ENCODE measurements around the gene ITPR1.
A peak's percentile ranks its signal among the peaks of the same experiment; 100 is the strongest.
"Not testable (repeated sequence)": the region's sequence is repeated elsewhere in the genome, so short reads cannot be mapped to it uniquely, and the experiment has no call there.

ITPR1 gene

DNA sequence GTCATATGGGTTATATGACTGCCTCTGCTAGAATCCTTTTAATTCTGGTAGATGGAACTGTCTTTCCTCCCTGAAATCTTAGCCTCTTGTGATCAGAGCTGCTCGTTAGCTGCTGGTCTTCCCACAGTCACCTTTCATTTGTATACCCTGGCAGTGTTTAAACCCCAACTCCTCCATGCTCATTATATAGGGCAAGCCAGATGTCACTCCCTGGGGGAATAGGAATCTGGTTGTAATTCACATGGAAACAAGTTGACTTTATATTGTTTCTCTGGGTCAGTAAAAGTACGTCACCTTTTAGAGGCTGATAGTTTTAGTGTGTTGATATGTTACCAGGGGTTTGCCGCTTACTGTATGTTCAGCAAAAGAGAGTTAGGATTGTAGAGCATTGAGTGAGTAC is 103.5 kb downstream of the ITPR1 start:
- no peak for DNase-seq (ENCODE audit: low spot score)

DNA sequence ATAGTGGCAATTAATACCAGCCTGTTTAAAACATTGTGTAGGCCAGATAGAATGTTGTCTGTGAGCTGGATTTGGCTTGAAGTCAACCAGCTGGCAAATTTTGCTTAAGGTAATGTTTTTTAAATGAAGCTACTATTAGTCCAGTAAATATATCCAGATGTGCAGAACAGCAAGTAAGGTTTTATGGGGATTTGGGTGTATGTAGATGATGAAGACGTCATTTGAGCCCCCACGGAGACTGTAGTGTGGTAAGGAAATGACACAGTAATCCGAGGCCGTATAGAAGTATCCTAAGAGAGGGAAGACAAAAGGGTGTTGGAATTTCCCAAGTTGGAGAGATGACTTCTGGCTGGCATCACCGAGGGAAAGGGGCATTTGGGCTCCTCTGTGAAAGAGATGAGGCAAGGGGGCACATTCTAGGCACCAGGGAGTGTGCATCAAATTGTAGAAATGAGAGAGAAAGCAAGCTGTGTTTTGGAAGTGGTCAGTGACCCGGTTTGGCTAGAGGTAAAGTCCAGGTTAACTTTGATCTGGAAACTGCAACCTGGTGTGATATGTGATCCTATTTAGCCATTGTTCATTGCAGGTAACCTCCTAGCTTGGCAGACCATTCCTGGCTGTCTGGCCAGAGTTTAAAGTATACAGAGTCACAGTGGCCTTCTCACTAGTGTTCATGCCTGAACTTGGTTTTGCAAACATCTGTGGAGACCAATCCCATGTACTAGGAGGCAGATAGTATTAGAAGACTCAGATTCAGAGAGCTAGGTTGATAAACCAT is 104.2 kb downstream of the ITPR1 start:
- DNase-seq (ENCODE audit: low spot score) = no peak

DNA sequence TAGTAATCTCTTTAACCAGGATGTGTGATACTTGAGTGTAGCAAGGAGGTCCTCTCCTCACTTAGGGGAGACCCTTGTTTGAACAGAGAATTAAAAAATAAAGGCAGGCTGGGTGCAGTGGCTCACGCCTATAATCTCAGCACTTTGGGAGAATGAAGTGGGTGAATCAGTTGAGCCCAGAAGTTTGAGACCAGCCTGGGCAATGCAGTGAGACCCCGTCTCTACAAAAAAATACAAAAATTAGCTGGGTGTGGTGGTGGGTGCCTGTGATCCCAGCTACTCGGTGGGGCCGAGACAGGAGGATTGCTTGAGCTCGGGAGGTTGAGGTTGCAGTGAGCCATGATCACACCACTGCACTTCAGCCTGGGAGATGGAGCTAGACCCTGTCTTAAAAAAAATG is 105.1 kb downstream of the ITPR1 start:
- DNase-seq (ENCODE audit: low spot score) = not testable (repeated sequence)

DNA sequence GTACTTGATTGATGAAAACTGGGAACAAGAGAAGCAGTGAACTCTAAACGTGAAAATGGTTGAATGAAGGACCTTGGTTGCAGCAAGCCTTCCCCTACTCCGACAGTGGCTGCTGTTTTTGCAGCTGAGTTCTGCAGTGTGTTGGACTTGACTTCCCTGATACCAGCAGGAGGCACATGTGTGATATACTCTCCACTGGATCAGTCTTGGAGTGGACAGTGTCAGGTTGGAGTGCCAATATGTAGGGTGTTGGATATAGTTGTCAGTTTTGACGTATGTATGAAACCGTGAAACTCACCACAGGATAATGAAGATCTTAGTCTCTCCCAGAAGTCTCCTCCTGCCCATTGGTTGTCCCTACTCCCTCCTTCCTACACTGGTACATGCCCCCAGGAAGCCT is 106.5 kb downstream of the ITPR1 start:
- no peak for DNase-seq (ENCODE audit: low spot score)

DNA sequence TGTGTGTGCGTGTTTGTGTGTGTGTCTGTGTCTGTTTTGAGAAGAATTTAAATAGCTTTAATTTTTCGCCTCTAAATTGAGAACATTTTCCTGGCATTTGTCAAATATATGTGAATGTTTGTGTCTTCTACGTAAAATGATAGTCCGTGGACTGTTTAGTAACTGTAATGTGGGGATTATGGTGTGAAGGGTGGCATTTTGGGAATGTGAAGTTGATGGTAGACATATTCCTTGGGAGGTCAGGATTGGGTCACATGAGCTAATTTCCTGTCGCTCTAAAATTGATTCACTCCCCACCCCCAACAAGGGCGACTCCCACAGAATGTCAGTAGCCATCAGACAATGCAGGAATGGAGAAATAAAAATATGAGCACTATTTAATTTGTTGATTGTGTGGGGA is 107.3 kb downstream of the ITPR1 start:
- no peak for DNase-seq (ENCODE audit: low spot score)

DNA sequence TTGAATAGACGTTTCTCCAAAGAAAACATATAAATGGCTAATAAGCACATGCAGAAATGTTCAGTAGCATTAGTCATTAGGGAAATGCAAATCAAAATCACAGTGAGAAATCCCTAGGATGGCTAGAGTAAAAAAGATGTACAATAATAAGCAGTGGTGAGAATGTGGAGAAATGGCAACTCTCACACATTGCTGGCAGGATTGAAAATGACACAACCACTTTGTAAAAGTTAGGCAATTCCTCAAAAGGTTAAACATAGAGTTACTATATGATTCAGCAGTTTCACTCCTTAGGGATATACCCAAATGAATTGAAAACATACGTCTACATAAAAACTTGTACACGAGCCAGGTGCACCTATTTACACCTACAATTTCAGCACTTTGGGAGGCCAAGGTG is 108.7 kb downstream of the ITPR1 start:
- no peak for DNase-seq (ENCODE audit: low spot score)

DNA sequence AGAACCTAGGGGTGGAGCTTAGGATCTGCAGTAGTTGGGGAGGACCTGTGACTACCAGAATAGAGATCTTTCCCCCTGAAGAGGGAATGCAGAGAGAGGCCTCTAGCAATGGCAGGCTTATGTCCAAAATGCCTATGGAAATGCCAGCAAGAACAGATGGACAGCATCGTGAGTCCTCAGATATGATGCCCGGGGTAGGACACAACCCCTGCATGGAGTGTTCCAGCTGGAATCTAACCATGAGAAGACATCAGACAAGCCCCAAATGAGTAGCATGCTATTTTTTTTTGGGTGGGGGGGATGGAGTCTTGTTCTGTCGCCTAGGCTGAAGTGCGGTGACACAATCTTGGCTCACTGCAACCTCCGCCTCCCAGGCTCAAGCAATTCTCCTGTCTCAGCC is 111.5 kb downstream of the ITPR1 start:
- DNase-seq (ENCODE audit: low spot score) = no peak

DNA sequence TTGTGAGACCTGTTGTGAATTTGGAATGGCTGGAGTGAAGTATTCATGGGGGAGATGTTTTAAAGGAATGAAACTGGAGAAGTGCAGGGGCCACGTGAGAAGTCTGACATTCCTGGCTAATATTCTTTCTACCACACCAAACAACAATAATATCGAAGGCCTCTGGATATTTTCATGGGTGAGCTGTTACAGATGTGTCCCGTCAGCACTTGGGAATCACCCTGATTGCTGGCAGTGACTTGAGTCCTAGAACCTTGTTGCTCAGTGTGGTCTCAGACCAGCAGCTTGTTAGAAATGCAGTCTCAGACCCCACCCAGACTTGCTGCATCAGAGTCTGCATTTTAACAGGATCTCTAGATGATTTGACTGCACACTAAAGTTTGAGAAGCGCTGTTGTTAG is 113.8 kb downstream of the ITPR1 start:
- DNase-seq (ENCODE audit: low spot score) = no peak

DNA sequence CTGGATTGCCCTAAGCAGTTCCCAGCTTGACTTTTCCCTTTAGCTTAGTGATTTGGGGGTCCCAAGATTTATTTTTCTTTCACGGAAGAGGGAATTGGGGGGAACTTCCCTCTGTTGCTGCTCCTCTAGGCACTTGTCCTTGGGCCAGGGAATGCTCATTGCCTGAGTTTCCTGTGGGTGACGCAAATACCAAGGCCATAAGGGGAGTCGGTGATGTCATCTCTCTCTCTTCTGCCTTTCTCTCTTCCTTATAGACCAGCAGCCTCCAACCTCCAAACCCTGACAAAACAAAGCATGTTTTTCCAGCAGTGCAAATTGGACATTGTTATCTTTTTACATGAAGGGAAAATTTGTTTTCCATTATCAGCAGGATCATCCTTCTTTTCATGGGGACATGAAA is 120.2 kb downstream of the ITPR1 start:
- DNase-seq (ENCODE audit: low spot score) = no peak

DNA sequence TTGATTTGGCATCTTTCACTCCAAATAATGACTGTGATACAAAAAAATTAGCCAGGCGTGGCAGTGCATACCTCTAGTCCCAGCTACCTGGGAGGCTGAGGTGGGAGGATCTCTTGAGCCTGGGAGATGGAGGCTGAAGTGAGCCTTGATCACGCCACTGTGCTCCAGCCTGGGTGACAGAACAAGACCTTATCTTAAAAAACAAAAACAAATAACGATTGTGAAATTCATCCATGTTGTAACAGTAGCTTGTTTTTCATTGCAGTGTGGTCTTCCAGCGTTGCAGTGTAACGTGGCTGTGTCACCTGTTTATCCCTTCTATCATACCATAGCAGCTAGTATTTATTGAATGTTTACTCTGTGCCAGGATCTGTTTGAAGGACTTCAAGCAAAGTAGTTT is 120.9 kb downstream of the ITPR1 start:
- DNase-seq (ENCODE audit: low spot score) = no peak

DNA sequence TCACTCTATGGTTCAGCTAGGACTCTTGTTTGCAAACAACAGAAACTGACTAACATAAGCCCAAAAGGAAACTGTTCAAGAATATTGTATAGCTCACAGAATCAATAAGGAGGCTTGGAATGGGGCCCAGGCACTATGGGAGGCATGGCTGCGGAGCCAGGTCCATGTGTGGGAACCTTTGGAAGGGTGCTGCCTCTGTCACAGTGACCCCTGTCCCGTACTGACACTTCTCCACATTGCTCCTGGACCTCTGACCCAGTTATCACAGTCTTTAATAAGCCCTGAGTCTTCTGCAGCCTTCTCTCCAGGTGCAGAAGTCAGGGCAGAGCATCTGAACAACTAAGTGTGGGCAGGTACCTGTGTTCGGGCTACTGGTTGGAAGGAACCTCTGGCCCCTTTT is 121.8 kb downstream of the ITPR1 start:
- no peak for DNase-seq (ENCODE audit: low spot score)

DNA sequence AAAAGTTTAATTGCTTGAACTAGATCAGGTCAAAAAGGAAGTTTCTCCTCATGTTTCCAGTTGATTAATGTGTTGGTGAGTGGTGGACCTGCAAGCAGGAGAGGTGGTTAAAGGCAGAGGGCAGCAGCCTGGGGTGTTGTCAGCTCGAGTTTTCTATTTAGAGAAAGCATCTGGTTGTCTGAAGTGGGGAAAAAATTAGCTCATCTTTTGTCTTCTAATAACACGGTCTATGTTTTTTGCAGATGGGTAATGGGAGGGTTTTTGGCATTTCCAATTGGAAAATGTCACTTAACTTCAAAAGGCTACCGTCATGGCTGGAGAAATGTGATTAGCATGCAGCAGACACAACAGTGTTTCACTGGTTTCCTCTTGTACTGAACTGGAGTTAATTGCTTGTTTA is 122.6 kb downstream of the ITPR1 start:
- DNase-seq (ENCODE audit: low spot score) = no peak

DNA sequence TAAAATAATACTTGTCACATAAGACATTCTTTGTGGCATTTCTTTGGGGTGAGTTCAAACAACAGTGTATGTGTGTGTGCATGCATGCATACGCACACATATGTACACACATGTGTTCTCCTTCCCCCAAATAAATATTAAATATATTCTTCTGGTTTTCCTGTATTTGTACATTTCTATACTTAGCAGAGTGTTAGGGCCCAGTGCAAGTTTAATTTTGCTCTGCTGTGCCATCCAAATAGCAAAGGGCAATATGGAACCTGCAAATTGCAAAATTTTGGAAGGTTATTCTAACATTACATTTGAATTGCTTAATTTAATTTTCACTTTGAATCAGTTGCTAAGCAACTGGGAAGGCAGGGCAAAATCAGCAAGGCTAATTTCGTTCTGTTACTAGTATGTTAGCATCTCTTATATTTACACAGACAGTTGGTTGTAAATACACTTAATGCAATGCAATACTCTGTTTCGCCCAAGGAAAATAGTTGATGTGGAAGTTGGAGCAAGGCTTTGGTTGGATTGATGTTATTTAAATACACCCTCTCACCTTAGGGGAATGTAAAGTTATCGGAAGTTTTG is 130.4 kb downstream of the ITPR1 start:
- DNase-seq (ENCODE audit: low spot score) = no peak

DNA sequence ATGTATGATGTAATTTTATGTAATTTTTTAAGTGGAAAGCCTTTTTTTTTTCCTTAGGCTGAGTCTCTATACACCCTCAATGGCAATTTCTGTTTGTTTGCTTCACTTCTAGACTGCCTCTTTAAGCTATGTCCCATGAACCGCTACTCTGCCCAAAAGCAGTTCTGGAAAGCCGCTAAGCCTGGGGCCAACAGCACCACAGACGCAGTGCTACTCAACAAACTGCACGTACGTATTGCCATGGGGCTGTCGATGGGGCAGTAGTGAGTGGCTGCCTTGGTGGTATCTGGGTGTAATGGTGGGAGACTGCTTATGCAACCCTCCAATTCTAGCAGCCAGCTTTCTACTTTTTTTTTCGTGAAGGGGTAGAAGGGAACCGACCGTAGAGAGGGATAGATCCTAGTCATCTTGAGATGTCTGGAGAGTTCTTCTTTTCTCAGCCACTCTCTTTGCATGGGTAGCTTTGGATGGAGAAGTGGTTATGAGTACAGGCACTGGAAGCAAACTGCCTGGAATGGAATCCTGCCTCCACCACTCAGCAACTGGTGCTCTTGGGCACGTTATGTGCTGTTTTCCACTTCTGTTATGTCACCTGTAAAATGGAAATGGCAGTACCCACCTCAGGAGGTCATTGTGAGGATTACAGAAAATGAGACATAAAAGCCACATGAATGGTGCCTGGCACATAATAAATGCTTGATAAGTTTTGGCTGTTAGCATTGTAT is 134.7 kb downstream of the ITPR1 start:
- no peak for DNase-seq (ENCODE audit: low spot score)

DNA sequence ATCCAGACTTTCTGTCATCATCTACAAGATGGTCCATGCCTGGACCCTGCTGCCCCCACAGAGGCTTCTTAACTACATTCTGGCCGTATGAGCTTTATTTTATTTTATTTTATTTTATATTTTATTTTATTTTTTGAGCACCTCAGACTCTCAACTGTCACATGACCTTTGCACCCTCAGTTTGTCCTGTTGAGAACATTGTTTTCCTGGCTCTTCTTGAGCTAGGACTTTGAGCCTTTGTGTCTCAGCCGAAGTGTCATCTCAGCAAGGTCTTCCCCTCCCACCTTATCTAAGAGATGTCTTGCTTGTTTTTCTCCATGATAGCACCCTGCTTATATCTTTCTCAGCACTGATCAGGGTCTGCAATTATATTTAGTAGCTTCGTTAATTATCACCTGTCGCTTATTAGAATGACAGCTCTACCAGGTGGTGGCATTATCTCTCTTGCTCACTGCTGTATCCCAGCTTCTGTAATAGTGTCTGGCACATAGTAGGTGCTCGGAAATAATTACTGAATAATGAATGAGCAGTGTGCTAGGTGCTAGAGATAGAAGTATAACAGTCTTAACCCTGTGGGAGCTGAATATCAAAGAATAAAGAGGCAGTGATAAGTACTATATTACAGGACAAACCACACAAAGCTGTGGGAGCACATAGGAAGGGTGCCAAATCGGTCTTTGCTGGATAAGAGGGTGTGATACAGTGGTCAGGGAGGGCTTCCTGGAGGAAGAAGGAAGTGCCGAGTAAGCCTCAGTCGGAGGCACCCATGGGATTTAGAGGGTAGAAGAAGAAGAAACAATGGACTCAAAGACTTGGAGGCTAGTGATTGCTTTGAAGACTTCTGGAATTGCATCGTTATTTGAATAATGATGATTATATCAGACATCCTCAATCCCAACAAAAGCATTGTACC is 136.2 kb downstream of the ITPR1 start:
- no peak for DNase-seq (ENCODE audit: low spot score)

DNA sequence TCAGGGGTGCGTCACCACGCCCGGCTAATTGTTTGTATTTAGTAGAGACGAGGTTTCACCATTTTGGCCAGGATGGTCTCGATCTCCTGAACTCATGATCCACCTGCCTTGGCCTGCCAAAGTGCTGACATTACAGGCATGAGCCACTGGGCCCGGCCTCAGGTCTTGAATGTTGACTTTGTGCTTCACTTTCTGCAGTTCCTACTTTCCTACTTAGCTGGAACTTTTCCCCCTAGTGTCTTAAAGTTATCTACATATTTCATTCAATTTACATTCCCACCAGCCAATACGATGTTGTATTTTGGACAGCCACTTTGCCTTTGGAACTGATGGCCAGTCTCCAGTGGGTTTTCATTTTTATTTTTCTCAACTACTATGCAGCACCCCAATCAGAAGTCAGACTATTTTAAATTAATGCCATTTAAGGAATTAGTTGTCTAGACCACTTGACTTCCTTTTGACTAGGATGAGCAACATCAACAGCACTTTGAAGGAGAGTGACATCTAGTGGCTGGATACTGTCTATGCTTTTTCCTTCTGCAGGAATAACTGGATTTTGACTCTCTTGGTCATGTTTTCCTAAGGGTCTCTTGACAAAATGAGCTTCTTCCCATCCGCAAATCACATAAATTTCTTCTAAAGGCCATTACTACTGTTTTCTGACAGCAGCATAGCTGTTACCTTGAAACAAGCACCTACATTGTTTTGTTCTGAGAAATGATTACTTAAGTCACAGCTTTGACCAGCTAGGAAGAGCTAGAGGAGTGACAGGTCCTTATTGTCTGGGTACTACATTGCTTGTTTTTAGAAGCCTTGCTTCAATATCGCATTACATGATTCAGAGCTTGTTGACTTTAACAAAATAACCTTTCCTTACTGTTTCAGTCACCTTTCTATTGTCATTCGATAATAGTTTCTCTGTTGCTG is 140.2 kb downstream of the ITPR1 start:
- peak; percentile 63 for DNase-seq (ENCODE audit: low spot score)

DNA sequence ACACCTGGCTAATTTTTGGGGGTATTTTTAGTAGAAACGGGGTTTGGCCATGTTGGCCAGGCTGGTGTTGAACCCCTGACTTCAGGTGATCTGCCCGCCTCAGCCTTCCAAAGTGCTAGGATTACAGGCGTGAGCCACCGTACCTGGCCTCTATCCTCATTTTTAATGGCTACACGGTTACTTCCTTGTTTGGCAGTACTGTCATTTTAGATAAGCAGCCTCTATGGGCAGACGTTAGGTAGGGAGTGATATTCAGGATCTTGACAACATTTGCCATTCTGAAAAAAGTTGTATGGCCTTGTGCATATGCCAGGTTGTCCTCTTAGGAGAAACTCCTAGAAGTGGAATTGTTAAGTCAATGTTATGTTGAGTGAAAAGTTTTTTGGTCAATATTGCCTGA is 141.7 kb downstream of the ITPR1 start:
- no peak for DNase-seq (ENCODE audit: low spot score)

DNA sequence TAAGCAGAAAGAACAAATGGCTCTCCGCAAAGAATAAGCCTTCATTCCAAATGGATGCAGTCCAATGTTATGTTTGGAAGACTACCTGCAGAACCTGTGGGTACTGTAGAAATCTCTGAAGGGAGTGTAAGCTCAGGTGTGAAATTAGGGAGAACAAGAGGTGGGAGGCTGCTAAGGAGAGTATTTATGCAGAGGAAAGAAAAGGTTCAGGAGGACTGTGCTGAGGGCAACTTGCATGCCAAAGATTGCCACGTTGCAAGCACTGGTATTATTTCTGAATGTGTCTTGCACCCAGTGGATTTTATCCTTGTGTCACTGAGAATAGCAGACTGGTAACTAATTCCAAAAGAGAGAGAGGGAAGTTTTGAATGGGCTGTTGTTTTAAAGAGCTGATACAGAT is 144.1 kb downstream of the ITPR1 start:
- no peak for DNase-seq (ENCODE audit: low spot score)

DNA sequence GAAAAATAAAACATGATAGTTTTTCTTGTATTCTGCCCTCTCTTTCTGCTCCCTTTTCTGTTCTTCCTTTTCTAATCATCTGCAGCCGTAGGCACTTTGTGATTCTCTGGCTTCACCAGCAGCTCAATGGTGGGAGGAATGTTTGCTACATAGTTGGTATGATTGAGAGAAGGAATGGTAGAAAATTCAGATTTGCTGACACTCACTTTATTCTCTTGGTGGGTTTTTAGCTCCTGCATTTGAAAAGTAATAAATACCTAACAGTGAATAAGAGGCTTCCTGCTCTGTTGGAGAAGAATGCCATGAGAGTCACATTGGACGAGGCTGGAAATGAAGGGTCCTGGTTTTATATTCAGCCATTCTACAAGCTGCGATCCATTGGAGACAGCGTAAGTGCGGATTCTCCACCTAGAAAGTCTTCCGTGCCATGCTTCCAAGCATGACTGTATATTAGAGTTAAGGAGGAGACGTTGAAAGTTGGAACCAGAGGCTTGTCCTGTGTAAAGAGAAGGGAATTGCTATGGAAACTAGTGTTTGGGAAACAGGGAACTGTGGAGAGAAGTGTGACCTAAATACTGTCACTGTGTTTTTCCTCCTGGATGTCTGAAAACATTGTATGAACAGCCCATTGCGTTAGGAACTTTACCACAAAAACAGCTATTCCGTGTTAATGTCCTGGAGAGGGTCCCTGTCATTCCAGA is 148.9 kb downstream of the ITPR1 start:
- no peak for DNase-seq (ENCODE audit: low spot score)

DNA sequence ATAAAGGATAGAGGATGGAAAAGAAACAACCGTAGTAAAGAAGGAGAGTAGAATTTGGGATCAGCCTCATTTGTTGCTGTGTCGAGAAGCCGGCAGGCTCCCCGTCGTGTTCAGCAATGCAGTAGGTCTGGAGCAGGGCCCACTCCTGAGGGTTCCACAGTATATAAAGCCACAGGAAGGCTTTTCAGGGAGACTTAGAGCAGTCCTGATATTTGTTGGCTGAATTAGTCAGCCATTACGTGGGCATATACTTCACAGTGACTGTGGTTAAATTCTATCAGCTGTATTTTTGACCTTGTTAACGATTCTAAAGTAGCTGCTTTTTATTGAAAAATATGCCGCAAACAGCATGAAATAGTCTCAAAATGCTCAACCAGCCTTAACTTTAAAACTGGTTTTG is 149.5 kb downstream of the ITPR1 start:
- no peak for DNase-seq (ENCODE audit: low spot score)
